IMR-90 (cell line): Measurements from ENCODE around the gene CEACAM1.
"Not testable (repeated sequence)": the region's sequence is repeated elsewhere in the genome, so short reads cannot be mapped to it uniquely, and the experiment has no call there.

Source experiments
- CEBPB ChIP-seq: IDR thresholded peaks from 2 replicates; pipeline ENCODE4 v1.6.1; 2012; ENCODE audit warnings: low read depth, low read length, improper control_type of control experiment
- FOS ChIP-seq: fragments of 150-350 bp; IDR thresholded peaks from 2 replicates; pipeline ENCODE4 v1.6.1; 2016; ENCODE audit warnings: low read depth, low read length
- MAFK ChIP-seq: IDR thresholded peaks from 2 replicates; pipeline ENCODE4 v1.6.1; 2012; ENCODE audit warnings: low read depth, low read length, improper control_type of control experiment
- MAZ ChIP-seq: IDR thresholded peaks from 2 replicates; pipeline ENCODE4 v1.6.1; 2012; ENCODE audit warnings: low read depth, mild to moderate bottlenecking, low read length, improper control_type of control experiment, moderate library complexity, borderline replicate concordance
- MXI1 ChIP-seq: IDR thresholded peaks from 2 replicates; pipeline ENCODE4 v1.6.1; 2012; ENCODE audit warnings: low read depth, mild to moderate bottlenecking, low read length, moderate library complexity, borderline replicate concordance
- NFE2L2 ChIP-seq: fragments of 150-350 bp; IDR thresholded peaks from 2 replicates; pipeline ENCODE4 v1.6.1; 2016; ENCODE audit warnings: low read depth, mild to moderate bottlenecking, low read length
- POLR2A ChIP-seq: IDR thresholded peaks from 2 replicates; pipeline ENCODE4 v1.6.1; 2012; ENCODE audit warnings: mild to moderate bottlenecking, low read depth, low read length
- RAD21 ChIP-seq: IDR thresholded peaks from 2 replicates; pipeline ENCODE4 v1.6.1; 2012; ENCODE audit warnings: low read length, improper control_type of control experiment
- RFX5 ChIP-seq: IDR thresholded peaks from 2 replicates; pipeline ENCODE4 v1.8.0; 2012; ENCODE audit warnings: low read depth, mild to moderate bottlenecking, low read length, moderate library complexity
- SMC3 ChIP-seq: fragments of 150-350 bp; IDR thresholded peaks from 2 replicates; pipeline ENCODE4 v1.6.1; 2016; ENCODE audit warnings: low read depth, mild to moderate bottlenecking, antibody characterized with exemption, low read length, moderate library complexity
- TF ChIP-seq, protein P1 (sequence below): conservative IDR thresholded peaks from 2 replicates; pipeline ENCODE4 v1.5.1; 2012; ENCODE audit warnings: mild to moderate bottlenecking, low read depth, low read length, improper control_type of control experiment

DNA sequence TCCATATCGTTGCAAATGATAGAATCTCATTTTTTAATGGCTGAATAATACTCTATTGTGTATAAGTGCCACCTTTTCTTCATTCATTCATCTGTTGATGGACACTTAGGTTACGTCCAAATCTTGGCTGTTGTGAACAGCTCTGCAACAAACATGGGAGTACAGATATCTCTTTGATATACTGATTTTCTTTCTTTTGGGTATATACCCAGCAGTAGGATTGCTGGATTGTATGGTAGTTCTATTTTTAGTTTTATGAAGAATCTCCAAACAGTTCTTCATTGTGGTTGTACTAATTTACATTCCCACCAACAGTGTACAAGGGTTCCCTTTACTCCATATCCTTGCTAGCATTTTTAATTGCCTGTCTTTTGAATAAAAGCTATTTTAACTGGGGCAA is 7.0 kb upstream of the CEACAM1 start:
- TF ChIP-seq, protein P1, sequence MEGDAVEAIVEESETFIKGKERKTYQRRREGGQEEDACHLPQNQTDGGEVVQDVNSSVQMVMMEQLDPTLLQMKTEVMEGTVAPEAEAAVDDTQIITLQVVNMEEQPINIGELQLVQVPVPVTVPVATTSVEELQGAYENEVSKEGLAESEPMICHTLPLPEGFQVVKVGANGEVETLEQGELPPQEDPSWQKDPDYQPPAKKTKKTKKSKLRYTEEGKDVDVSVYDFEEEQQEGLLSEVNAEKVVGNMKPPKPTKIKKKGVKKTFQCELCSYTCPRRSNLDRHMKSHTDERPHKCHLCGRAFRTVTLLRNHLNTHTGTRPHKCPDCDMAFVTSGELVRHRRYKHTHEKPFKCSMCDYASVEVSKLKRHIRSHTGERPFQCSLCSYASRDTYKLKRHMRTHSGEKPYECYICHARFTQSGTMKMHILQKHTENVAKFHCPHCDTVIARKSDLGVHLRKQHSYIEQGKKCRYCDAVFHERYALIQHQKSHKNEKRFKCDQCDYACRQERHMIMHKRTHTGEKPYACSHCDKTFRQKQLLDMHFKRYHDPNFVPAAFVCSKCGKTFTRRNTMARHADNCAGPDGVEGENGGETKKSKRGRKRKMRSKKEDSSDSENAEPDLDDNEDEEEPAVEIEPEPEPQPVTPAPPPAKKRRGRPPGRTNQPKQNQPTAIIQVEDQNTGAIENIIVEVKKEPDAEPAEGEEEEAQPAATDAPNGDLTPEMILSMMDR: not testable (repeated sequence)
- not testable (repeated sequence) for TF ChIP-seq MXI1, MAFK, FOS, POLR2A, MAZ, RFX5, SMC3, CEBPB, NFE2L2, RAD21
